HG03575 (cell line): ENCODE results near the gene BAG1.

Experiments
- ATAC-seq: cut with Tn5 transposase; IDR thresholded peaks from one replicate; pipeline ENCODE4 v1.9.1; 2021; ENCODE audit not compliant: unreplicated experiment, insufficient number of reproducible peaks, low FRiP score; ENCODE audit errors: extremely low read depth

Gene BAG1

DNA sequence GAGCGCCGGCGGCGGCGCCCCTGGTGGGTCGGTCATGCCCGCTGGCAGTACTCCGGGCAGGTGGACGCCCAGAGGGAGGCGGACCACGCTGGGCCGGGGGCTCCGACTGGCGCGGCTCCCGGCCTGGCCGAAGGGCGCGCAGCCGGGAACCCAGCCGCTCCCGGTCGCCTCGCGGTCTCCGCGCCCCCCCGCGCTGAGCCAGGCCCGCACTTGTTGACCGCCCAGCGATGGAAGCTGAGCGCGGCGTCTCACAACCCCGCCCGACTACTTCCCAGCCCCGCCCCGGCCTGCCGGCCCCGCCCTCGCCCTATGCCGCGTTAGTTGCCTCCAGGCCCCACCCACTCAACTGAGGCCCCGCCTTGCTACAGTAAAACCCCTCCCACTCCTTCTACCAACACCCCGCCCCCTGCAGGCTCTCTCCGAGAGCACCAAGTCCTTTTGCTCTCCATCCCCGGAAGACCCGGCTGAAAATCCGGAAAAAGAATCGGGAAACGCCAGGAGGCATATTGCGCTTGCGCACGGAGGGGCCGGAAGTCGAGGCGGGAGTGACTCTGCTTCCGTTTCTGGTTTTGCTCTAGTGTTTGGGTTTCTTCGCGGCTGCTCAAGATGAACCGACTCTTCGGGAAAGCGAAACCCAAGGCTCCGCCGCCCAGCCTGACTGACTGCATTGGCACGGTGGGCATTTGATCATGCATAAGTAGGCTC lies at the start of gene BAG1, which contains the start of gene CHMP5:
Gene BAG1 (minus strand): TSS at position 236 of the 705 bp plus-strand sequence.
Gene CHMP5 (plus strand): TSS at position 577 of the 705 bp plus-strand sequence. CDS start 30 bp downstream, at position 607.
- ATAC-seq = peak; percentile 67

DNA sequence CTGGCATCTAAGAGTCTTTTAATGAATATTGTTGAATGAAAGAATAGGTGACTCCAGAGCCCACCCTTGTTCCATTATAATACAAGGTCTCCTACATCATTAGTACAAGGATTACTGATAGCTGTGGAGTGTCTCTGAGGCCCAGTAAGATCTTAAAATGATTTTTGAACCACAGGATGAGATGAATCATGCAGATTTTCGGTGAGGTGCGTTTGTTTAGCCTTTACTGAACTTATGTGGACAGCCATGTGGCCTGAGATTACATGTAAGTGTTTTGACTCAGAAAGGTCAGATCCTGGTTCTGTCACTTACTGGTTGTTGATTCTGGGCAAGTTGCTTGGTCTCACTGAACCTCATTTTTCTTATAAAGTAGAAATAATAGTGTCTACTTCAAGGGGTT lies 47.4 kb upstream of the BAG1 start:
- ATAC-seq = no peak

DNA sequence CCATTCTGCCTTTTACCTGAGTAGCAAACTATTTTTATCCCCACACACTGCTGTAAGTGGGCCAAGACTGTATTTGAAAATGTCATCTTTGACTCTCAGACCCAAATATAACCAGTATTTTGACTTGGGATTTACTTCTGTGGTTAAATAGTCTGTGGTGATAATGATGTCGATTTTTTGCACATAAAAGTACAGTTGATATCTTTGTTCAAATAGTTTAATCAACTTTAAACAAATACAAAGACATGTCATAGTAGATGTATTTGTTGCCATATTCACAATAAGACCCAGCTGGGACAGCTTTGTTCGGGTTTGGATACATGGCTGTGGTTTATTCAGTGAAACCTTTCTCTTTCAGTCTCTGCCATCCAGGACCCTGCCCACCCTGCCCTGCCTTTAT lies 46.2 kb upstream of the BAG1 start:
- ATAC-seq = no peak

DNA sequence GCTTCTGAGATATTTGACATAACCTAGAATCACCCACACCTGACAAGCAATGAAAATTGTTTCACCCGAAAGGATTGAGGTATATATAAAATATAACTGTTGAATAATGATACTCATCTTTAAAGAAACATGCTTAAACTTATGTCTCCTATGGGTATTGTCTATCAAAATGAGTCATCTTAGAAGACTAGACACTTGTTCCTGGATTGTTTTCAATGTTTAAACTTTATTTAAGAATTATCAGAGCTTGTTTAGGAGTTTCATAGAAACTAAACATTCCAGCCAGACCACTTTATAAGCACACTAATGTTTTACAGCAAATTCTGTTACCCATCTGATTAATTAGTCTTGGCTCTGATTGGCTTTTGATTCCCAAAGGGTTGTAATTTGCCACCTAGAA lies 45.4 kb upstream of the BAG1 start:
- no peak for ATAC-seq

DNA sequence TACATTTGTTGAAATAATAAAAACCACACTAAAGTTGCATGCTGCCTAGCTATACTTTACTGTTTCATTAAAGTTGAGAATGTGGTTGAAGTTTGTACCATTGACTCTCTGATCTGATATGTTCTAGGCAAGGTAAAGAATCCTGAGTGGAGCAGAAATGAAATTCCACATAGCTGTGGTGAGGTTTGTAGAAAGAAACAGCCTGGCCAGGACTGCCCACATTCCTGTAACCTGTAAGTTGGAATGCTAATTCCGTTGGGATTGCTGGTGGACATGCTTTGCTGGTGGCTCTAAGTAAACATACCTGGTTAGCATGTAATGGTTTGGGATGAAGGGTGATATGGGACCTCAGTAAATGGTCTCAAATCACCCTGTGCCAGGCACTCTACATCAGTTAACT lies 42.6 kb upstream of the BAG1 start:
- ATAC-seq = no peak

DNA sequence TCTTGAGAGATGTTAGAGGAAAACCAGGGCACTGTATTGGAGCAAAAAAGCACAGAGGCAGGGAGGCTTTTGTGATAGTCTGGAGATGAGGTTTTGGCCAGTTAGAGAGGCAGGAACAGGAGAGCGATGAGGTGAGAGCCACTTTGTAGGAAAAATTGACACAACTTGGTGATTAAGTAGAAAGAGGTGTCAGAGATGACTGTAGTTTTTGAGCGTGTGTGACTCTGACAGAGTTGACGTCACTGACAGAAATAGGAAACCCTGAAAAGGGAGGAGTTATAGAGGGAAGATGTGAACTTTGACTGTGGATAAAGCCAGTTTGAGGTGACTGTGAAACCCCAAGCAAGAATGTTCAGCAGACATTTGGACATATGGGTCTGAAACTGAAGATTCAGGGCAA lies 41.5 kb upstream of the BAG1 start:
- no peak for ATAC-seq

DNA sequence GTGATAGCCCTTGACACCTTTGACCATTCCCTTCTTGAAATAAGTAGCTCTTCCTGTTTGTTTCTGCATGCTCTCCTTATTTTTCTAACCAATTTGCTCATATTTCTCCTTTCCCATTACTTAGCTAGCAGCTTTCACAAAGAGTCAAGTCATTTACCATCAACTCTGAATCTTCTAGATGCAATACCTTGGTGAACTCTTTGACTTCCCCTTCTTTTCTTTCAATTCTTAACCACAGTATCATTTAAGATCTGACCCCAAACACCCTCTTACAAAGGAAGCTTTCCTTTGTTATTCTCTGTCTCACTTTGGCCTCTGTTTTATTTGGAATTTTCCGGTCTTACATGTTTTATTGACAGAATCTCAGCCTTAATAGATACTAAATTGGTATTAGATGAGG lies 39.9 kb upstream of the BAG1 start:
- no peak for ATAC-seq

DNA sequence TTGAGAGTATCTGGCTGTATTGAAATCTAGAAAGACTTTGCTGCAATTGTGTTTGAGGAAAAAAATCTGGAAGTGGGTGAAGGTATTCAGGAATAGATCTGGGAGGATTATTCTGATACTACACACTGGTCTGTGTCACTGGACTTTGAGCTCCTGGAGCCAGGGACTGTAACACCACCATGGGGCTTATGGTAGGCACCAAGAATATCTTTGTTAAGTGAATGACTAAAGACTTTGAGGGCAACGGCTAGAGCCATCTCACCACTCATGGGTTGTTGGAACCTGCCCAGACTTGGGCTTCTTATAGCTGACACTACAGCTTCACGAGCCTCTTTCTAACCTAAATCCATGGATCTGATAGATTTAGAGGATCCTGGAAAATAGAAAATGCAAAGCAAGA lies 36.0 kb upstream of the BAG1 start:
- ATAC-seq = no peak

DNA sequence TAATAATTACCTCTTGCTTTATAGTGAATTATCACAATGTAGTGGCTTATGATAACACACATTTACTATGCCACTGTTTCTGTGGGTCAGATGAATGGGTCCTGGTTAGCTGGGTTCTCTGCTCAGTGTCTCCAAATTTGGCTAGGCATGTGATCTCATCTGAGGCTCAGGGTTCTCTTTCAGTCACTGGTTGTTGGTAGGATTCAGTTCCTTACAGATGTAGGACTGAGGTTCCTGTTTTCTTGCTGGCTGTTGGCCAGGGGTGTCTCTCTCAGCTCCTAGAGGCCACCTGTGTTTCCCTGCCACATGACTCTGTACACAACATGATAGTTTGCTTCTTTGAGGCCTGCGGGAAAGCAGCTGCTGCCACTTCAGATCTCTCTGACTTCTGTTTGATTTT lies 32.9 kb upstream of the BAG1 start:
- ATAC-seq = peak; percentile 82

DNA sequence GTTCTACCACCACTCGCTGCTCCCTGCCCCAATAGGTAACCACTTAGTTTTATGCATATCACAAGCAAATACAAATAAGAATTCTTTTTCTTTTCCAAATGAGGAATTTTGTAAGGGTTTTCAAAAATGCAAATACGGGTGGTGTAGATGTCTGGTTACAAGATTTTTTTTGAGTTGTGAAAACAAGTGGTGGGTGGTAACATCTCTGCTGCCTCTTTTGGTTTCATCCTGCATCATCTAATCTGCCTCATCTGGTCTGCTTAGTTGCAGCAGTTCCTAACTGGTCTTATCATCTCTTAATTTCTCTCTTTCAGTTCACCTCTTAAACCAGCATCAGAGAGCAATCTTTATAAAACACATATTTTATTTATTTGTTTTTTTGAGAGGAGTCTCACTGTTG lies 31.1 kb upstream of the BAG1 start:
- no peak for ATAC-seq

DNA sequence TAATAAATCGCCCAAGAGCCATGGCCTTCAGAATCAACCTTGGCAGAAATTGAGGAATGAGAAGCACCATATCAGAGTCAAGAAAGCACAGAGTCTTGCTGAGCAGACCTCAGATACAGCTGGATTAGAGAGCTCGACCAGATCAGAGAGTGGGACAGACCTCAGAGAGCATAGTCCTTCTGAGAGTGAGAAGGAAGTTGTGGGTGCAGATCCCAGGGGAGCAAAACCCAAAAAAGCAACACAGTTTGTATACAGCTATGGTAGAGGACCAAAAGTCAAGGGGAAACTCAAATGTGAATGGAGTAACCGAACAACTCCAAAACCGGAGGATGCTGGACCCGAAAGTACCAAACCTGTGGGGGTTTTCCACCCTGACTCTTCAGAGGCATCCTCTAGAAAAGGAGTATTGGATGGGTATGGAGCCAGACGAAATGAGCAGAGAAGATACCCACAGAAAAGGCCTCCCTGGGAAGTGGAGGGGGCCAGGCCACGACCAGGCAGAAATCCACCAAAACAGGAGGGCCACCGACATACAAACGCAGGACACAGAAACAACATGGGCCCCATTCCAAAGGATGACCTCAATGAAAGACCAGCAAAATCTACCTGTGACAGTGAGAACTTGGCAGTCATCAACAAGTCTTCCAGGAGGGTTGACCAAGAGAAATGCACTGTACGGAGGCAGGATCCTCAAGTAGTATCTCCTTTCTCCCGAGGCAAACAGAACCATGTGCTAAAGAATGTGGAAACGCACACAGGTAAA lies 30.3 kb upstream of the BAG1 start:
- no peak for ATAC-seq

DNA sequence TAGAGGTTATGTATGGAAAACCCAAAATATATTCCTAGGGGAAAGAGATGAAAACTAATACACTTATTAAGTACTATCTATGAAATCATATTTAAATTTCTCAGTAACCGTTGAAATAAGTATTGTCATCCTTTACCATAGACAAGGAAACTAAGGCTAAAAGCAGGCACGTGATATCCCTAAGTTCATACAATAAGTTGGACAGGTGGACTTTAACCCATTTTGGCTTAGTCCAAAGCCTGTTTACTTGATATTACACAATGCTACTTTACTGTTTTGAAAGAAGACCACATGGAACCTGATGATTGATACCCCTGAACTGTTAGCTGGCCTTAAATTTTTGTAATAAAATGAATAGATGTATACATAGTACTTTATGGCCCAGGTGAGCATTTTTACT lies 29.3 kb upstream of the BAG1 start:
- no peak for ATAC-seq

DNA sequence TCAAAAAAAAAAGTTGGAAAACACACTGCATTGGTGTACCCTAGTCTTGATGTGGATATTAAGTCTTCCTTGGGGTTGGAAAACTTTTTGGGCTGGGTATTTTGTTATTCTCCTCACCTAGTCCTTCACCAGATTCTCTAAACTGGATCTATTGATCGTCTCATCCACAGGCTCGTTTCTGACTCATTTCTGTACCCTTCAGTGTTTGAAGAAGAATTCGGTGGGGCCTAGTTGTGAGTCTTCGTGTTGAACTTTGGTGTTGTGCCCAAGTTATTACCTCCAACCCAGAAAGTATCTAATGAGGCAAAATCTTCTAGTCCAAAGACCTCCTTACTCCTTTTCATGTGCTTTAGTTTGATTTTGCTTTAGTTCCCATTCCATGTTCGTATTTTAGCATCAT lies 27.4 kb upstream of the BAG1 start:
- ATAC-seq = no peak

DNA sequence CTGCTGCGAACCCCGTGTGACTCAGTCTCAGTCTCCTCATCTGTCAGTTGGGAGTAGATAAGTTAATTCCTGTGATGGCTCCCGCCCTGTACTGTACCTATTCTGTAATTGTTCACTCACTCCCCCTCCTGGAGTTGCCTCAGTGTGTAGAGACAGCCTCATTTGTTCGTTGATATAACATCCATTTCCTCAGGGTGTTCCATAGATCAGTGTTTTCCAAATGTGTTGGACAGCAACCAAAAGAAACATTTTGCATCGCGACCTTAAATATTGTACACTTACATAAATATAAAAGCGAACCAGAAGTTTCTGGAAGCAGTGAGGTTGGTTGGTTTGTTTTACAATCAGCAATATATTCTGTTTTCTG lies 26.5 kb upstream of the BAG1 start:
- ATAC-seq = no peak

DNA sequence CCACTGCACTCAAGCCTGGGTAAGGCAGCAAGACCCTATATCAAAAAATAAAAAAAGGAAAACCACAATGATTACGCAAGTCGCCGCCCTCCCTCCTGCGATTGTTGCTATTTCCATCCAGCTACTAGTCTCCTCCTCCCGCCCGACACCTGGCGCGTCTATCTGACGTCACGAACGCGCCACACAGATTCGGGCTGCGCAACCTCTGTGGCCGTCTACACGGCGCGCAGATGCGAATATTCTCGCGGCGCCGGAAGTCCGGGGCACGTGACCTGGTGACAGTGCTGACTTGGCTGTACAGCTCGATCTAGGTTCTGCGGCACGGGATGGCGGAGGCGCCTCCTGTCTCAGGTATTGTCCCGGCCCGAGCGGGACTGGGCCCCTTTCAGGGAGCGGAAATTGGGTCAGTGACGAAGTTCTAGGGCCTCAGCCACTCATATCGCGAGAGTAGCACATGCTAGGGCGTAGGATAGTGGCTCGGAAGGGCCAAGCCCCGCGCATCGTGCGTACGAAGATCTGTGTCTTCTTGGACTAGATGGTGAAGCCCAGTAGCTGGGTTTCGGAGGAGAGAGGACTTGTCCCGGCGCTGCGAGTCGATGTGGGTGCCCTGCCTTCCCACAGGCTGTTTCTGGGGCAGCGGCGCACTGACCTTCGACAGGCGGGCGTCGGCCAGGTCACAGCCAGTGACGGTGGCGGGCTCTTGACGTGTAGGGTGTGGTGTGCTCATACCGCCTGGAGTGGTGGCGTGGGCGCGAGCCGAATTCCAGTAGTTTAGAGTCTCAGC lies 25.9 kb upstream of the BAG1 start, which contains the start of gene NFX1:
Gene NFX1 (plus strand): TSS at position 270 of the 784 bp plus-strand sequence. CDS start 57 bp downstream, at position 327.
- ATAC-seq = peak; percentile 58

DNA sequence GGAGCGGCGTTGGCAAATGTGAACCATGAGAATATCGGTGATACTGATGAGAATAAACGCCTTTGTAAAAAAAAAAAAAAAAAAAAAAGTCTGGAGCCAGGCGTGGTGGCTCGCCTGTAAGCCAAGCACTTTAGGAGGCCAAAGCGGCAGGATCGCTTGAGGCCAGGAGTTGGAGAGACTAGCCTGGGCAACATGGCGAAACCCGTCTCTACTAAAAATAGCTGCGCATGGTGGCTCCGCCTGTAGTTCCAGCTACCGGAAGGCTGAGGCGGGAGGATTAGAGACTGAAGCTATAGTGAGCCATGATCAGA lies 25.4 kb upstream of the BAG1 start:
- ATAC-seq = no peak

DNA sequence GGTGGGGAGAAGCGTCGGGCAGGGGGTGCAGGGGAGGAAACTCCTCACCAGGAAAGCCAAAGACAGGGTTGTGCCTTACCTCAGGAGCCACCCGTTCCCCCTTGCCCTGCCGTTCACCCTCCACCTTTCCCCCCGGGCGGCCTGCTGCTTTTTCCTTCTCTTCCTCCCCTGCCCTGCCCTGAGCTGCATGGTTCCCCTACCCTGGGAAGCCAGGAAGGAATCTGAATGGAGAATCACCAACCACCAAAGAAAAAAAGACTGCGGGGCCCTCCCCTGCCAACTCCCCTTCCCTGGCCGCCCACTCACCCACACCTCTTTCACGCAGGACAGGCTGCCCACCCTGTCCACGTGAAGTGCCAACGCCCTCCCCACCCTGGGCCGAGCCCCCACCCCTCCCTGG lies 25.0 kb upstream of the BAG1 start:
- no peak for ATAC-seq

DNA sequence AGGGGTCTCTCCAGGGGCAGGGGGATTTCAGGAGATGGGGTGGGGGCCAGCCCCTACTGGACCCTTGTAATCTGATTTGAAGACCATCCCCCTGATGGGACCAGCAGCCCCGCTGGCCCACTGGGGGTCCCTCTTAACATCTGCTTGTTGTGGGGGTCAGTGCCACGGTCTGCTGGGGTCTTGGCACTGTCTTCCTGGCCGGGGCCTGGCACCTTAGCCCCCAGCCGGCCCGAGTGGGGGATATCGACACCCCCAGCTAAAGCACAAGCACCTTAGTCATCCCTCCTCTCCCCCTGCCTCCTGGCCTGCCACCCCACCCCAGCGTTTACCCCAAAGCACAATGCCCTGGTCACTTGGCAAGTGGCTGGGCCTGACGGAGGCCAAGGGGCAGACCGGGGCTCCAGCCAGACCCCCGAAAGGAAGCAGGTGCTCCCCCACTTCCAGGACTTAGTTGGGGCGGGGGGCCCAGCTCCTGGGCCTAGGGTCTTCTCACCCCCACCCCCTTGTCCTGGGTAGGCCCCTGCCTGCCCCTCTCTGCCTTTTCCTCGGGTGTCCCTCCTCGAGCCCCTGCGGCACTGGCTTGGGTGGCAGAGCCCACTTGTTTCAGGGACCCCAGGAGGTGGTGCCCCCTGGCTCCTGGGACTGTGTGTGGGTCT lies 24.4 kb upstream of the BAG1 start:
- ATAC-seq = no peak

DNA sequence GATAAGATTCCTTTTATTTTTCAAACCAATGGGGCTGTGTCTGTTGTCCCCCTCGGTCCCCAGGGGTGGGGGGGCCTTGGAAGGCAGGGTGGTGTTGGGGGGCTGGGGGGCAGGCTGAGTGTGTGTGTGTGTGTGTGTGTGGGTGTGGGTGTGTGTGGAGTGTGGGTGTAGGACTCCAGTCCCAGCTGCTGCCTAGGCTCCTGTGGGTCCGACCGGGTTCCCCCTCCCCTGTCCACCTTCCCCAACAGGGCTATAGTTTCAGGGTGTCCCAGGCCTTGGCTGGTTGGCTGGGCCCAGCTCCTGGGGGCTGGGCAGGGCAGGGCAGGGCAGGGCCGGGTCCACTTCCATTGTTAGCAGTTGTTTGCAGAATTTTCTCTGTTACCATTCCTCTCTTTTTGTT lies 23.7 kb upstream of the BAG1 start:
- ATAC-seq = no peak
